ENCODE results near the gene GLT1D1.

GLT1D1 gene

DNA sequence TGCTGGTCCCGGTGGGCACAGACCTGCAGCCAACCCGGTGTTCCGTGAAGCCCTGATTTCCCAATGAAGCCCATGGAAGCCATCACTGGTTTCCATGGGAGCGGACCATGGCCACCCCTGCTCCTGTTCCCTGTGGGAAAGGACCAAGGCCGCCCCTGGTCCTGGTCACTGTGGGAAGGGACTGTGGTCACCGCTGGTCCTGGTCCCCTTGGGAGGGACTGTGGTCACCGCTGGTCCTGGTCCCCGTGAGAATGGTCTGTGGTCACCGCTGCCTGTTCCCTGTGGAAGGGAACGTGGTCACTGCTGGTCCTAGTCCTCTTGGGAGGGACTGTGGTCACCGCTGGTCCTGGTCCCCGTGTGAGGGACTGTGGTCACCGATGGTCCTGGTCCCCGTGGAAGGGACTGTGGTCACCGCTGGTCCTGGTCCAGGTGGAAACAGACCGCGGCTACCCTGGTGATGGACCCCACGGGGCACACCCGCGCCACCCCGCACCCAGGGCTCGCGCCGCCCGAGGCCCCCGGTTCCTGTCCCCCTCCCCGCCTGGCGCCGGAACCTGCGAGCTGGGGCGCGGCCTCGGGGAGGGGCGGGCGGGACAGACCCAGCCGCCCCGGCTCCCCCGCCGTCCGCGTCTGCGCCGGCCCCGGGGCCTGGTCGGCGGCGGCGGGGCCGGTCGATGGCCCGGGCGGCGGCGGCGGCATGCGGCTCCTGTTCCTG is at the start of gene GLT1D1:
Gene GLT1D1, plus strand, starts transcription at position 594 of the 715 bp plus-strand sequence. Its CDS starts 104 bp downstream, at position 698.
- TF ChIP-seq GATA2 (IDR thresholded peaks at IDR 0.05; ENCODE audit: low read depth, low read length) (no peak), GATA3 (IDR thresholded peaks at IDR 0.05; ENCODE audit: low read depth, low read length) (no peak)

- TF ChIP-seq GATA2 (IDR thresholded peaks at IDR 0.05; ENCODE audit: low read depth, low read length) (no peak), GATA3 (IDR thresholded peaks at IDR 0.05; ENCODE audit: low read depth, low read length) (no peak)
Observed at GRCh38 chr12:128803788-128804187, 49.5 kb upstream of the GLT1D1 start.

GRCh38 chr12:128804762-128805161 is 48.5 kb upstream of the GLT1D1 start:
- no peak for TF ChIP-seq GATA3 (IDR thresholded peaks at IDR 0.05; ENCODE audit: low read depth, low read length)
- TF ChIP-seq GATA2 (IDR thresholded peaks at IDR 0.05; ENCODE audit: low read depth, low read length) = no peak

- no peak for TF ChIP-seq GATA2 (IDR thresholded peaks at IDR 0.05; ENCODE audit: low read depth, low read length)
- no peak for TF ChIP-seq GATA3 (IDR thresholded peaks at IDR 0.05; ENCODE audit: low read depth, low read length)
Observed at GRCh38 chr12:128806573-128806972, 46.7 kb upstream of the GLT1D1 start.

- TF ChIP-seq GATA2 (IDR thresholded peaks at IDR 0.05; ENCODE audit: low read depth, low read length) (no peak), GATA3 (IDR thresholded peaks at IDR 0.05; ENCODE audit: low read depth, low read length) (no peak)
Observed at GRCh38 chr12:128807161-128807724, 46.0 kb upstream of the GLT1D1 start.

GRCh38 chr12:128808651-128809050 is 44.6 kb upstream of the GLT1D1 start:
- TF ChIP-seq GATA2 (IDR thresholded peaks at IDR 0.05; ENCODE audit: low read depth, low read length) (no peak), GATA3 (IDR thresholded peaks at IDR 0.05; ENCODE audit: low read depth, low read length) (no peak)

DNA sequence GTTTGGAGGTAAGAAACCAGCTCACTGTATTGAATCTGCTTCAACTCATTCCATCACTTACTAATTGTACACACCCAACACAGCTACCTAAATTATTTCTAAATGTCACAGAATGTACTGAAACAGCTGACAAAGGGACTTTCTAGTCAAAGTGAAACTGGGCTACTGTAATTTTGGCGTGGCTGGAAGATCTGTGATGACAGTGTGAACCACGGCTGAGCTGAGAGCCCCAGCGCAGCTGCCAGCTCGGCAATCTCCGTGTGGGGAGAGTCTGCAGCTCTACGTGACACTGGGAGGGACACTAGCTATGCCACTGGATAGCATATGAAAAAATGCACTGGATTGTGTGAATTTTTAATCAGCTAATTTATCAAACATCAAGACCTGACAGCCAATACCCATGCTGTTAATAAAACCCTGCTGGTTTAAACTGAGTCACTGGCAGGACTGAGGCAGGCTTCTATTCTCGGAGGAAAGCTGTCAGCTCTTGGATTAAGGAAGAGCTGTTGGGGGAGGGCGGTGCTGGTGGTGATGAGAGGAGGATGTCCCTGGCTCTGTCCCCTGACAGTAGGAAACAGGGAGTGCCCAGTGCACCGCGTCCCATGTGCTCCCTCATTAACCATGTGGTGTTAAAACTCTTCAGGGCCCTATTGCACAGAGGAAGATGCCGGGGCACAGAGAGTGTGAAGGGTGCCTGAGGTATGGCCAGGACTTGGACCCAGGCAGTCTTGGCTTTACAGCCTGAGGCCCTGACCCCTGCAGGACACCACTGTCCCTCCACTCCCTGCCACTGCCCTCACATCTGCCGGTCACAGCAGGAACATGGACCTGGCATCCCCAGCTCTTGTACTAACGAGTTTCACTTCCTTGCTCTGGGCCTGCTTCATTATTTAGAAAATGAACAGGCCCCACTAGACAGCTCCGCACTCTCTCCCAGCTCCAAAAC is 42.8 kb upstream of the GLT1D1 start:
- TF ChIP-seq GATA3 (IDR thresholded peaks at IDR 0.05; ENCODE audit: low read depth, low read length) (no peak), GATA2 (IDR thresholded peaks at IDR 0.05; ENCODE audit: low read depth, low read length) (no peak)

- no peak for TF ChIP-seq GATA3 (IDR thresholded peaks at IDR 0.05; ENCODE audit: low read depth, low read length)
- TF ChIP-seq GATA2 (IDR thresholded peaks at IDR 0.05; ENCODE audit: low read depth, low read length) = no peak
Observed at GRCh38 chr12:128811806-128812205, 41.5 kb upstream of the GLT1D1 start.

- no peak for TF ChIP-seq GATA3 (IDR thresholded peaks at IDR 0.05; ENCODE audit: low read depth, low read length)
- TF ChIP-seq GATA2 (IDR thresholded peaks at IDR 0.05; ENCODE audit: low read depth, low read length) = no peak
Observed at GRCh38 chr12:128813392-128813791, 39.9 kb upstream of the GLT1D1 start.

GRCh38 chr12:128813883-128814282 is 39.4 kb upstream of the GLT1D1 start:
- no peak for TF ChIP-seq GATA2 (IDR thresholded peaks at IDR 0.05; ENCODE audit: low read depth, low read length)

DNA sequence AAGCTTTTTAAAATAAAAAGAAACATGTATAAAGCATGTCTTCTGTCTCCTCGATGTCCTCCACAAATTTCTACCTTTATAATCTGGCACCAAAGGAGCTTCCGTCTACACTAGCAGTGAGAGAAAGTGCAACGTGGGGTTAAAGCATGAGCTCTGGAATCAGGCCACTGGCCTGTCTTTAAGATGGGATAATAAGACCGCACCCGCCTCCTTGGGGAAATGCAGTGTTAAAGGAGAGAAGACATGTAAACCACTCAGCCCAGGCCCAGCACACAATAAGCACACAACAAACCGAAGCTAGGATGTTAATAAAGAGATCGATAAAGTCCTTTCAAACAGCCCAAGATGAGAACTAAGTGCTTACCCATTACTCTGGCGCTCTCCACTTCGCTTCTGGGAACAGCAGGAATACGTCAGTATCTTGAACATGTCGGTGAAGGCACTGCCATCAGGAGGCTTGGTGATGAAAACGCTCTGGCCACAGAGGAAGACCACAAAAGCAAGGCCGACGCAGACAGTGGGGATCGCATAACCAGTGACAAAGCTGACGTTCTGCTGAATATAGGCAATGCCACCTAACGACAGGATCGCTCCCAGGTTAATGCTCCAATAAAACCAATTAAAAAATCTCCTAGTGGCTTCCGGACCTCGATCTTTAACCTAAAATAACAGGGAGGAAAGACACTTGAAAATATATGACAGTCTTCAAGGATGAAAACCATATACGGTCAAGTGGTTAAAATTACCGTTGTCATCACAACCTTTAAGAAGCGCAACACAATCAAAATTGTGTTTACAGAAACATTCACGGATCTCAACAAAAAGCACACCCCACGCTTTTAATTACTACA is 38.6 kb upstream of the GLT1D1 start:
- no peak for TF ChIP-seq GATA3 (IDR thresholded peaks at IDR 0.05; ENCODE audit: low read depth, low read length)
- TF ChIP-seq GATA2 (IDR thresholded peaks at IDR 0.05; ENCODE audit: low read depth, low read length) = no peak

GRCh38 chr12:128815779-128816642 is 37.3 kb upstream of the GLT1D1 start:
- TF ChIP-seq GATA2 (IDR thresholded peaks at IDR 0.05; ENCODE audit: low read depth, low read length) = no peak
- no peak for TF ChIP-seq GATA3 (IDR thresholded peaks at IDR 0.05; ENCODE audit: low read depth, low read length)

DNA sequence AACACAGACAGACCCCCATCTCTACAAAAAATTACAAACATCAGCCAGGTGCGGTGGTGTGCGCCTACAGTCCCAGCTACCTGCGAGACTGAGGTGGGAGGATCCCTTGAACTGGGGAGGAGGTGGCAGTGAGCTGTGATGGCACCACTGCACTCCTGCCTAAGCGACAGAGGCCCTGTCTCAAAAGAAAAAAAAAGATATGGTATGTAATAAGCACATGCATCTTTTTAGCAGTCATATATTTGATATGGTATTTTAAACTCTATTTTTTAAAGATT is 36.7 kb upstream of the GLT1D1 start:
- no peak for TF ChIP-seq GATA3 (IDR thresholded peaks at IDR 0.05; ENCODE audit: low read depth, low read length)
- no peak for TF ChIP-seq GATA2 (IDR thresholded peaks at IDR 0.05; ENCODE audit: low read depth, low read length)
